ENCODE measurements around the gene ZNF521.

ZNF521 gene

GRCh38 chr18:25335676-25336075 is 16.3 kb downstream of the ZNF521 start:
- DNase-seq (ENCODE audit: low read depth in 2 of 2), result no peak

GRCh38 chr18:25335062-25335461 is 16.9 kb downstream of the ZNF521 start:
- DNase-seq (ENCODE audit: low read depth in 2 of 2), result no peak

DNA sequence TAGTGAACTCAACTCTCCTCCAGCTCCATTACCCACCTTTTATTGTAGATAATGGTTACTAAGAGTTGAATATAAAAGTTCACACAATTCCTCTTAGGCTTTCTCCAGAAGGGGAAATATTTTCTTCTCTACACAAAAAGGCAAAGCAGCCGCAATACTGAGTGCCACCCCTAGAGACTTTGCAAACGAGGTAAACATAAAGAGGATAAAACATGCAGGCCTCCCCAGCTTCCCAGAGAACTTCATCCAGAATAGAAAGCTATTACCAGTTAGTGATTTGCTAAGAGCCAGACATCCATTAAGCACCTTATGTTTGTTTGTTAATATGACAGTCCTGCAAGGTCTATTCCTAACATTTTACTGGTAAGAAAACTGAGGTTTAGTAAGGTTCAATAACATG is 17.4 kb downstream of the ZNF521 start:
- DNase-seq (ENCODE audit: low read depth in 2 of 2), result no peak

GRCh38 chr18:25332002-25332401 is 20.0 kb downstream of the ZNF521 start:
- no peak for DNase-seq (ENCODE audit: low read depth in 2 of 2)

- DNase-seq (ENCODE audit: low read depth in 2 of 2), result no peak
Measured at GRCh38 chr18:25329783-25330182, 22.2 kb downstream of the ZNF521 start.

DNA sequence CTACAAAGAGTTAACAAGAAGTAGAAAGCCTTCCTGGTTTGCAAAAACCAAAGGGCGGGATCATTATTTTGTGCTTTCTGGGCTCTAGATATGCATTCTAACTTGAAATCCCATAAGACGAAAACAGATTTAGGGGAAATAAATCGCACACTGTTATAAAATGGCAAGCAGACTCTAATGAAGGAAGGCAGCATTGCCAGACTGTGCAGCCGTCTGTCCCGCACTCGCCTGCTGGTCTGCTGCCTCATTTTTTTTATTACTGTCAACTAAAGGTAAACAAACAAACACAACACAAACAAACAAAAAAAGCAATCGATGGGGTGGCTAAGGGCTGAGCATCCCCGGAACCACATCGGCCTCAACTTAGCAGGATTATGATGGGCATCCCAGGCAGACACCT is 24.4 kb downstream of the ZNF521 start:
- no peak for DNase-seq (ENCODE audit: low read depth in 2 of 2)

- no peak for DNase-seq (ENCODE audit: low read depth in 2 of 2)
Measured at GRCh38 chr18:25326361-25326952, 25.5 kb downstream of the ZNF521 start.

- DNase-seq (ENCODE audit: low read depth in 2 of 2), result no peak
Measured at GRCh38 chr18:25322806-25323205, 29.2 kb downstream of the ZNF521 start.

GRCh38 chr18:25316381-25317018 is 35.5 kb downstream of the ZNF521 start:
- no peak for DNase-seq (ENCODE audit: low read depth in 2 of 2)

- no peak for DNase-seq (ENCODE audit: low read depth in 2 of 2)
Measured at GRCh38 chr18:25314838-25315190, 37.2 kb downstream of the ZNF521 start.

DNA sequence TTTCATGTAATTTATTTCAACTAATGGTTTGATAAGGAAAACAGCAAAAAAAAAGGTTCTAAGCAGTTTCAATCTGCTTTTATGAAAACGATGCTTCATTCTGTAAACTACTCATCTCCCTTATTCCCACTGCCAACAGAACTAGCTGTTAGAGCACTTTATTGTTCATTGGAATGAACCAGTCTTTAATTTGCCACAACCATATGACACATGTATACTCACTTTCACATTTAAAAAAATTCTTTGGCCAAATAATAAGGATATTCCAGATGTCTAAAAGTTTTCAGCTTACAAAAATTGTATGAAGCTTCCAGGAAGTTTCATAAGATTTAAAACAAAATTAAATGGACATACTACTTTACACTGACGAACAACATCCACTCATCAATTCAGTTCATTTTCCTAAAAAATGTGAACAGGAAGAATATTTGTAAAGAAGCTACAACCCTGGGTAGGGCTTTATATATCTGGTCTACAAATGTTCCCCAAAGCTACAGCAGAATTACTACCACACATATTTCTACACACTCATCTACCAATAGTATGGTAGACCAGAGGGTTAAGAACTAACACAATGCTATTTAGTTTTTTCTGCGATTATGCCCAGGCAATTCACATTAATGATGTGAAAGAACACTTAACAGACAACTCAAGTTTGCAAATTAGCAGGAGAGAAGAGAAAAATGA is 37.7 kb downstream of the ZNF521 start:
- no peak for DNase-seq (ENCODE audit: low read depth in 2 of 2)

DNA sequence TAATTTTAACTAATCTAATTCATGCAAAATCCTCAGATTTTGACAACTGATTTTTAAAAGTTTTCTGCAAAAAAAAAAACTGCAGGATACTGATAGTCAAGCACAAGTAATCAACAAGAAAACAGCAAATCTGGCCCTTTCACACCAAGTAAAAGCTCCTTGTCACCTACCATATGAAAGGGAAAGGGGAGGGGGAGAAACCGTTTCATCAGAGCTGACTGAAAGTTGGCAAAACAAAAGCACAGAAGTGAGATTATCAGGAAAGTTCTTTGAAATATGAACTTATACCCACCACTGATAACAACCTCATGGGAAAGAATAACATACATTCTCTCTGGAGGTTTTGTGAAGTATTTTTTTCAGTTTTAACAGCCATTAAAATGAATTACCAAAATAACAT is 38.7 kb downstream of the ZNF521 start:
- no peak for DNase-seq (ENCODE audit: low read depth in 2 of 2)

DNA sequence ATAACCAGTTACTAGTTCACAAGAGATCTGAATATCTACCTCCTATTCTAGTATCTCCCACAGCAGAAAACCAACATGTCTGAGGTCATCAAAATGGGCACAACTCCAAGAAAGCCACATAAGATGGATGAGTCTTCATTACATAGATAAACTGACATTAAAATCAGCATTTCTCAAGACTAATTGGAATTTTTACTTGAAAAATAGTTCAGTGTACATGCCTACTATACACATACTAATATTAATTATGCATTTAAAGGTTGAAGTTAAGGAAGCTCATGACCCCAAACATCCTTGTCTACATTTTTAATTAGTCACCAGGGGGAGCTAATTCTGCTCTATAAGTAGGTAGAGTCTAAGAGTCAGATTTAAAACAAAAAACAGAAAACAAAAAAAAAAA is 41.9 kb downstream of the ZNF521 start:
- DNase-seq (ENCODE audit: low read depth in 2 of 2), result no peak

DNA sequence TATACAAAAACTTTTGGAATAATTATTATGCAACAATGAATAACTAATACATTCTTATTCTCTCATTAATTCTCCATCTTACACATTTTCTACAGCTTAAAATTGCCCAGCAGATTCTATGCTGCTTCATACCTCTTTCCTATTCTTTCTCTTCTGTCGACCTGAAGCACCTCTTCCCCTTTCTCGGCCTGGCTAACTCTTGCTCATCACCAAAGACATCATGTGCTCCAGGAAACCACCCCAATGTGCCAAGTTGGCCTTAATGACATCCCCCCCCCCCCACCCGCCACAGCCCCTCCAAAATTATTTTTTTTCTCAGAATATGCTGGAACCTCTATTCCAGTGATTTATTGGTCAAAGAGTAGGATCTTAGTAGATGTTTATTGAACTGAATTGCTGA is 43.6 kb downstream of the ZNF521 start:
- no peak for DNase-seq (ENCODE audit: low read depth in 2 of 2)

DNA sequence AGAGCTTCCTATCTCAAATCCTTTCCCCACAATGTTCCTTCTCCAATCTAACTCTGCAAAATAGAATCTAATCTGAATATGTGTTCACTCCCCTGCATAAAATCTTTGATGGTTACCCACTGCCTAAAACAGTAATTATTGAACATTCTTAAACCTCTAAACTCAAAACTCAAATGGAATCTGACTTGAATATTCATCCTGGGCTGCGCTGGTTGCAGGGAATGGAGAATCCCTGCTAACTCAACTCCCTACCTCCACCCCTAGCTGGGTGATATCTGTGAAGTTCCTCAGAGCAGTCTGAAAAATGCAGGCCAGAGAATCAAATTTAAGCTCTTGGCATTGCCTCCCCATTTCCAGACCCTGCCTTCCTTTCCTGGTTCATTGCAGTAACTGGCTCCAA is 44.8 kb downstream of the ZNF521 start:
- no peak for DNase-seq (ENCODE audit: low read depth in 2 of 2)

- DNase-seq (ENCODE audit: low read depth in 2 of 2), result no peak
Measured at GRCh38 chr18:25306671-25307070, 45.3 kb downstream of the ZNF521 start.

DNA sequence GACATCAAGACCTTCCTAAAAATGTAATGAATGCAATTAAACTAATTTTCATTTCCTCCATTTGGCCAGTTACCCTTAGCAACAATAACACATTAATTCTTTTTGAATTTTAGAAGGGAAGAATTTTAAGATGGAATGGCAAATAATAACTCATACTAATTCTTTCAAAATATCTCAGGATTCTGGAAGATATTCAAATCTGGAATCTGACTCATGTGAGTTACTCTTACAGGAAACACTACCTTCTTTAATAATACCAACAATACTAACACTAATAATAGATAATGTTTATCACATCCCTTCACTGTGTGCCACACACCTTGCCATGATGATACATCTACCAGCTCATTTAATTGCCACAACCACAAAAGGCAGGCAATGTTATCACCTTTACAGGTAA is 46.4 kb downstream of the ZNF521 start:
- DNase-seq (ENCODE audit: low read depth in 2 of 2), result no peak

- no peak for DNase-seq (ENCODE audit: low read depth in 2 of 2)
Measured at GRCh38 chr18:25300492-25300891, 51.5 kb downstream of the ZNF521 start.

- DNase-seq (ENCODE audit: low read depth in 2 of 2), result no peak
Measured at GRCh38 chr18:25299426-25300300, 52.3 kb downstream of the ZNF521 start.

DNA sequence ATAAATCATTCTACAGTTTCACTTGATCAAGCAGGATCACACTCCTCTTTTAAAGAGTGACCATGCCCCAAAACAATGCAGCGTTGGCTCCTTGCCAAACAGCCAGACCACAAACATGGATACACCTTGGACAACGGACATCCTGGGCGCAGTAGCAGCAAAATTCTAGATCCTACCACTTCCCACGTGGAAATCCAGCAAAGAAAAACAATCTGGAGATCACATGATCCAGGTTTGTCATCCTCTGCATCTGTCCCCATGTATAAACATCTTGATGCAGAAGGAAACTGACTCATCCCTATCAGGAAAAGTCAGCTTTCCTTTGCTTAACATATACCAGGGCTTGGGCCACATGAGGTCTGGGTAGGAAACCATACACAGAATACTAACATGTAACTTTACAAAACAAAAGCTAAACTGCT is 53.1 kb downstream of the ZNF521 start:
- DNase-seq (ENCODE audit: low read depth in 2 of 2), result no peak

DNA sequence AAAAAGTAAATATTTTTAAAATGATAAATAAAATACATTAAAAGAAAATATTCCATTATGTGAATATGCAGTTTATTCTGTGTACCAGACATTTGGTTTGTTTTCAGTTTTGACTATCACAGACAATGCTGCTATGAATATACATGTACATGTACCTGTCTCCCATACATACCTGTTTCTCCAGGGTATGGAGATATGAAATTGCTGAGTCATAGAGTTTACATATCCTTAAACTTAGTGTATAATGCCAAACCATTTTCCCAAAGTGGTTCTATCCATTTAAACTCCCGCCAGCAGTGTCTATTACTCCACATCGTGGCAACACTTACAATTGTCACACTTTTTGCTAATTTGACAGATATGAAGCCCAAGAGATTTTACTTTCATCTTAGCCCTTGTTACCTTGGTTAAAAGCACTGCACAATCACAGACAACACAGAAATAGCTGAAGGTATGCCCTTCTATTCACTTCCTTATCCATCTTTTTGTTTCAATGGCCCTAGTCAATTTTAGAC is 56.3 kb downstream of the ZNF521 start:
- DNase-seq (ENCODE audit: low read depth in 2 of 2), result no peak

GRCh38 chr18:25291150-25291549 is 60.8 kb downstream of the ZNF521 start:
- DNase-seq (ENCODE audit: low read depth in 2 of 2), result no peak
